AG08395 (cell line): Measurements from ENCODE around the gene PHYHD1.
"Not testable (repeated sequence)": the region's sequence is repeated elsewhere in the genome, so short reads cannot be mapped to it uniquely, and the experiment has no call there.

Experiments
- DNase-seq: peaks from one replicate; pipeline ENCODE4 v3.0.0; 2012; ENCODE audit warnings: mixed read lengths, low spot score

PHYHD1 gene

DNA sequence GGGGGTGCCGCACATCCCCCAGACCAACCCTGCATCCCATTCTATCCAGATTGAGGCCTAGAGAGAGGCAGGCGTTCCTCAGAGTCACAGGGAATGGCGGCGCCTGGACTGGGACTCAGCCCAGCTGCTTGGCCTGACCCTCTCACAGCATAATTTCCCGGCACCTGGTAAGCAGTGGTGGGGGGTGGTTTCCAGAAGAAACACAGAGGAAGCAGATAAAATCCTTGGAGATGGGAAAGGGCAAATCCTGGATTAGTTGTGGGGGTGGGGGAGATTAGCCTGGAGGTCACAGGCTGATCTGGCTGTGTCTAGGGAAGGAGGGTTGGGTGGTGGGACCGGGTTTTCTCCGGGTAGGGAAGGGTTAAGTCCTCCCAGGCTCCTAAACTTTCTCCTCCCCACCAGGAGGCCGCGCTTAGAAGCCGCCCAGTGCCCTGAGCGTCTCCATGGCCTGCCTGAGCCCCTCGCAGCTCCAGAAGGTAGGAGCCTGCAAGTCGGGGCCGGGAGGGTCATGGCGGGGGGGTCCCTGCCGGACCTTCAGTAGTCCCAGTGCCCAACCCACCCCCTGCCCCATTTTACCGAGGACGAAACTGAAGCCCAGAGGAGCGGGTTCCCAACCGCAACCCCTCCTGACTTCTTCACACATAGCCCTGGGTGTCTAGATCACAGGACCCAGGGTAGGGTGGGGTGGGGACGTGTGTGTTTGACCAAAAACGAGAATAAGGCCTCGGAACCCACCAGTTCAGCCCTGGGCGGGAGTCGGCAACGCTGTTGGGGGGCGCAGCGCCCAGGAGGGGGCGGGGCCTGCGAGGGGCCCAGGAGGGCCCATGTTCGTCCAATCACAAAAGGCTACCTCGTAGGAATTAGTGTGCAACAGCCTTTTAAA is 1.3 kb downstream of the PHYHD1 start:
- peak; percentile 58 for DNase-seq

DNA sequence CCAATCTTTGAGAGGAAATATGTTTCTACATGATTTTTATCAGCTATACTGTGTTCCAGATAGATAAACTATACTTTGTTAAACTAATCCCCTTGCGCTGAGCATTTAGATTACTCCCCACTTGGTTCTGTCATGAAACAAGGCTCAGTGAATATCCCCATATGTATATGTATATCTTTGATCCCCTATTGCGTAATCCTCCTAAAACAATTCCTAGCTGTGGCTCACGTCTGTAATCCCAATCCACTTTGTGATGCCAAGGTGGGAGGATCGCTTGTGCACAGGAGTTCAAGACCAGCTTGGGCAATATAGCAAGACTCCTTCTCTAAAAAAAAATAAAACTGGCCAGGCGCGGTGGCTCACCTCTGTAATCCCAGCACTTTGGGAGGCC is 2.7 kb downstream of the PHYHD1 start:
- DNase-seq, result no peak

GRCh38 chr9:128927731-128928411 is 7.1 kb downstream of the PHYHD1 start:
- DNase-seq, result peak; percentile 60

DNA sequence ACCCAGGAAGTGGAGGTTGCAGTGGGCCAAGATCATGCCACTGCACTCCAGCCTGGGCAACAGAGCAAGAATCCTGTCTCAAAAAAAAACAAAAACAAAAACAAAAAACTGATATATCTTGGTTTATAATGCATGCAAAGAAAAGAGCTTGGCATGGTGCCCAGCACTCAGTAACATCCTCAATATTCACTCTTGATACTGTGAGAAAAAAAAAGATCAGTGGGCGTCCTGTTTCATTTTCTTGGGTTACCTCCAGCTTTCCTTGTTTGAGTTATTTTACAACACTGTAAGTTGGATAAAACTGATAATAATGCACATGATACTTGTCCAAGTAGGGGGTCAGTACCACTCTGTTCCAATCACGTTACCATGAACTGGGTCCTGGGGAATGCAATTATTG is 7.8 kb downstream of the PHYHD1 start:
- DNase-seq, result no peak

DNA sequence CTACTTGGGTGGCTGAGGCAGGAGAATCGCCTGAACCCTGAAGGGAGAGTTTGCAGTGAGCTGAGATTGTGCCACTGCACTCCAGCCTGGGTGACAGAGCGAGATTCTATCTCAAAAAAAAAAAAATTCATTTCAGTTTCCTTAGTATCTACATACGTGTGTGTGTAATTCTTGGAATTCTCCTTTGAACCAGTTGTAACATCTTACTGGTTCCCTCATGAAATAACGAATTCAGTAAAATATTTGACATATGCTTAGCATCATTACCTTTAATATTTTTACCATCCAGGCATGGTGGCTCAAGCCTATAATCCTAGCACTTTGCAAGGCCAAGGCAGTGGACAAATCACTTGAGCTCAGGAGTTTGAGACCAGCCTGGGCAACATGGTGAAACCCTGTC is 8.8 kb downstream of the PHYHD1 start:
- DNase-seq, result no peak

- no peak for DNase-seq
Measured at GRCh38 chr9:128933731-128934130, 12.9 kb downstream of the PHYHD1 start.

GRCh38 chr9:128936171-128936865 is 15.5 kb downstream of the PHYHD1 start:
- DNase-seq, result no peak

DNA sequence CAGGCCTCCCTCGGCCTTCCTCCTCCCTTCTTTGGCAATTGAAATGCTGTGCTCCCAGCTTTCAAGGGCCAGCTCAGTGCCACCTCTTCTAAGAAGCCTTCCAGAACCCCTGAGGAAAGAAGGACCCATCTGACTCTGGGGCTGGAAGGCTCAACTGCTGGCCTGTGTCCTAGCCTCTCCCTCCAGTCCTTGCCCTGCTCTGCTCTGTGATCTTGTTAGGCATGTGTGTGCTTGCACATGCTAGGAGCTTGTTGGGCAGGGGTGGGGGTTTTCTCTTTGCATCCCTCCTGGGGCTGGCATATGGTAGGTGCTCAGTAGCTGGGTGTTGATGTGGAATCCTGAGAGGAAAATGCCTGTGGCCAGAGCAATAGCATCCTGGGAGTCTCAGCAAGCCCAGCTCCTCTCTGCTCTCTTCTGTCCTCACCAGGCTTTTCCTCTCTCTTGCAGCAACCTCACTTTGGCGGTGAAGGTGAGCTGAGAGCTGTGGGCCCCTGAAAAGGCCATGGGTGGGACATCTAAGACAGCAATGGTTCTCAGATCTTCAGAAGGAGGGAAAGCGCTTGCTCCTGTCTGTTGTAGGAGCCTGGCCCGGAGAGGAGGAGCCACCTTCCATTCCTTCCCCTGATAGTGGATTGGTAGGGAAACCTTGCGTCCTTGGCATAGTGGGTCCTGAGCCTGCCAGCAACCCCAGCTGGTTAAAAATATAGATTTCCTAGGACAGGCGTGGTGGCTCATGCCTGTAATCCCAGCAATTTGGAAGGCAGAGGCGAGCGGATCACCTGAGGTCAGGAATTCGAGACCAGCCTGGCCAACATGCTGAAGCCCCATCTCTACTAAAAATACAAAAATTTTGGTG is 16.8 kb downstream of the PHYHD1 start:
- no peak for DNase-seq

GRCh38 chr9:128940271-128940921 is 19.6 kb downstream of the PHYHD1 start:
- DNase-seq, result no peak

DNA sequence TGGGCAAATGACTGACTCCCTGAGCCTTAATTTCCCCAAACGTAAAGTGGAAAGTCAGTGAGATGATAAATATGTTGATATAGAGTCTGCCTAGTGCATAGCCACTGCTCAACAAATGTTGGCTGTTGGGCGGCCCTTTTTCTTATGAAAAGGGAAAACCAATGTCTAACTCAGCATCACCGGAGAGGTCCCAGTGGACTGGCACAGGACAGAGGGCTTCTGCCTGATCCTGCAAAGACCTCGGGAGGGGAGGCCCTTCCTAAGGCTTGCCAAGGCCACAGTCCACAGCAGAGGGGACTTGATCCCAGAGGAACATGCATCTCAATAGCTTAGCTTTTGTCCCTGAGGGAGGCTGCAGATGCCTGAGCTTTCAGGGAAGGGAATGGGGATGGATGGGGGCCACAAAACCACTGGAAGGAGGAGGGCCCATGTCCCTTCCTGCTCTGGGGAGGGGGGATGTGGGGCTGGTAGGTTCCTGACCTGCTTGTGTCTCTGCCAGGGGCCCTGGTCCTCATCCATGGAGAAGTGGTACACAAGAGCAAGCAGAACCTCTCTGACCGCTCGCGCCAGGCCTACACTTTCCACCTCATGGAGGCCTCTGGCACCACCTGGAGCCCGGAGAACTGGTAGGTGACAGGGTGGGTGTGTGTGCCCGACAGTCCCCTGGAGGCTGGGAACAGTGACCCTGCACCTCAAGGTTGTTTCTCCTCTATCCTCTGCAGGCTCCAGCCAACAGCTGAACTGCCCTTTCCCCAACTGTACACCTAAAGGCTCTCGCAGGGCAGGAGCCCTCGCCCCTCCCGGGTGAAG is 20.4 kb downstream of the PHYHD1 start:
- DNase-seq, result no peak

- no peak for DNase-seq
Measured at GRCh38 chr9:128943832-128944620, 23.2 kb downstream of the PHYHD1 start.

DNA sequence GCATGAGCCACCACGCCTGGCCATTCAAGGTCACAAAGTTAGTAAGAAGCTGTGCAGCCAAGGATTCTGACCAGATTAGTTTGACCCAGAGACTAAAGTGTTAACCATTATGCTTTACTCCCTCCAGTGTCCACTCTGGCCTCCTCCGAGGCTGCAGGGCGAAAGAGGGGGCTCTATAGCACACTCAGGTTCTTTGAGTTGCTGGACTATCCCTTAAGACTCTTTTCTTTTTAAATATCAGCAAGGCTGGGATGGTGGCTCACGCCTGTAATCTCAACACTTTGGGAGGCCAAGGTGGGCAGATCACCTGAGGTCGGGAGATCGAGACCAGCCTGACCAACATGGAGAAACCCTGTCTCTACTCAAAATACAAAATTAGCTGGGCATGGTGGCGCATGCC is 24.2 kb downstream of the PHYHD1 start:
- not testable (repeated sequence) for DNase-seq

DNA sequence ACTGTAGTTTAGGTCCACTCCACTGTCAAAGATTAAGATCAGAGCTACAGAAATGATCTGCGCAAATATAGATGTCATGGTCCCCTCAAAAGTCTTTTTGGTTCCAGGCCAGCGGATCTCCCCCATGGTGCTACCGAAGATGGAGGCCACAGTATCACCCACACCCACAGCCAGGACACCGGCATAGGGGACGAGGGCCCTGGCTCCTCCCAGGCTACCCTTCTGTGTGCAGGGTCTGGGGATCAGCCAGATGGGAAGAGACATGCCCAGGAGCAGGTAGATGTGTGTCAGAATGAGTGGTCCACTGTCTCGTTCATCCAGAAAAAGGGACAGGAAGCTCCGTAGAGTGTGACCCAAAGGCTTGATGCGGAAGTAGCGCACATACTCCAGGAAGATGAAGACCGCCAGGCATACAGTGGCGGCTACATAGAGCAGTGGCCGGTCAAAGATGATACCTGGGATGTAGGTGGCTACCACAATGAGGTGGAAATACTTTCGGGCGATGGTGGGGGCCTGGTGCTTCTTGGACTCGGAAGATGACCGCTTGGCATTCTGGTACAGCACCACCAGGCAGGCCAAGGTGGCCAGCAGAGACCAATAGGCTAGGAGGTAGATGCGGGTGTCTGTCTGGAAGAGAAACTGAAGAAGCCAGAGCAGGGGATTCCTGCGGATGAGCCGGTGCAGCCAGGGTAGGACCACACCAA is 25.2 kb downstream of the PHYHD1 start:
- no peak for DNase-seq

DNA sequence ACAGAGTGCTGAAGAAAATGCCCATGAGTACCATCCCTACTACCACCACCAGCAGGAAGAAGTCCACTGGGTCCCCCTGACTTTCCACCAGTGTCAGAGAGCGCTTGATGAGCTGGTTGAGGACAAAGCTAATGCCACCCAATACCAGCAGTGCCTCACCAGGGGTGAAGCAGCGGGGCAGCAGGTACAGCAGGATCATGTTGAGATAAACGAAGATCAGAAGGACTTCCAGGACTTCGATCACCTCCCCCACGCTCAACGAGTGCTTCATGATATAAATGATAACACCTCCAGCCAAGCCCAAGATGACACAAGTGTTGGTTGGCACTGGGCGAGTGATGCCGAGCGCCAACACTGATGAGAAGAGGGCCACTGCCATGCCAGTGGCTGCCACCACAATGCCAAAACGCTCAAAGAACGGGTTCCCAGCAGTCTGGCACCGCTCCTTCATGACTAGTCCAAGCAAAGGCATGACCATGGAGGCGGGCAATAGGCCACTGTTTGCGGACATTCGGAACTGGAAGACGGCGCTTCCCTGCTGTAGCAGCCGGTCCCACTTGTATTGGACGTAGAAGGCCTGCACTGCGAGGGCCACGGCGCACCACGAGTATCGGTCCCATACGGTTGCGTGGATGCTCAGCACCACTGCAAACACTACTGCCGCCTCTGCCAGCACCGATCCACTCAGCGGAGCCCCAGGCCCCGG is 25.9 kb downstream of the PHYHD1 start:
- DNase-seq, result peak; percentile 39

- no peak for DNase-seq
Measured at GRCh38 chr9:128947277-128947526, 26.4 kb downstream of the PHYHD1 start.

GRCh38 chr9:128947527-128948301 is 26.9 kb downstream of the PHYHD1 start, which contains the start of the genes DOLK and NUP188:
TSS of gene DOLK (minus strand) at chr9:128947603. CDS start at chr9:128947303, 300 bp downstream.
TSS of gene NUP188 (plus strand) at chr9:128947699. CDS start at chr9:128947720, 21 bp downstream.
- DNase-seq, result peak; percentile 100

DNA sequence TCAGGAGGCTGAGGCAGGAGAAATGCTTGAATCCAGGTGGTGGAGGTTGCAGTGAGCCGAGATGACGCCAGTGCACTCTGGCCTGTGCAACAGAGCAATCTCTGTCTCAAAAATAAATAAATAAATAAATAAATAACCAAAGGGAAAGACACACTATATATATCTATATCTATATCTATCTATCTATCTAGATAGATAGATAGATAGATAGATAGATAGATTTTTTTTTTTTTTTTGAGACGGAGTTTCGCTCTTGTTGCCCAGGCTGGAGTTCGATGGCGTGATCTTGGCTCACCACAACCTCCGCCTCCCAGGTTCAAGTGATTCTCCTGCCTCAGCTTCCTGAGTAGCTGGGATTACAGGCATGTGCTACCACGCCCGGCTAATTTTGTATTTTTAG is 40.6 kb downstream of the PHYHD1 start:
- not testable (repeated sequence) for DNase-seq

GRCh38 chr9:128969491-128969890 is 48.7 kb downstream of the PHYHD1 start:
- DNase-seq, result no peak
